ENCODE data around the gene WDR55.
A peak's percentile ranks its signal among the peaks of the same experiment; 100 is the strongest.
"Not testable (repeated sequence)": the region's sequence is repeated elsewhere in the genome, so short reads cannot be mapped to it uniquely, and the experiment has no call there.

Gene WDR55

GRCh38 chr5:140708787-140709186 lies 44.1 kb downstream of the WDR55 start:
- H3K4me3 ChIP-seq (ENCODE audit: insufficient read depth, low read depth, low read length); H3K4me1 ChIP-seq (ENCODE audit: control insufficient read depth, insufficient read depth, low read length); H3K27ac ChIP-seq (ENCODE audit: insufficient read depth, low read depth, low read length, poor library complexity, severe bottlenecking); H3K9me3 ChIP-seq (ENCODE audit: control insufficient read depth, low read length): not testable (repeated sequence)
- peaks cover 15% of the 10 kb centered on the region for H3K27me3 ChIP-seq (ENCODE audit: control insufficient read depth, insufficient read depth, low read length, poor library complexity, severe bottlenecking)
- WGBS, 2 experiments: 93 to 95% methylated on average over 9 of the region's 9 CpGs
- peaks cover 24% of the 10 kb centered on the region for H3K36me3 ChIP-seq (ENCODE audit: control insufficient read depth, insufficient read depth, low read length)

- Histone ChIP-seq H3K4me1 (ENCODE audit: control insufficient read depth, insufficient read depth, low read length) (no peaks in the 10 kb centered on the region), H3K4me3 (ENCODE audit: insufficient read depth, low read depth, low read length) (peak overlapping the region; percentile 34), H3K27ac (ENCODE audit: insufficient read depth, low read depth, low read length, poor library complexity, severe bottlenecking) (no peak overlapping the region), H3K9me3 (ENCODE audit: control insufficient read depth, low read length) (no peaks in the 10 kb centered on the region), H3K27me3 (ENCODE audit: control insufficient read depth, insufficient read depth, low read length, poor library complexity, severe bottlenecking) (peaks cover 15% of the 10 kb centered on the region), H3K36me3 (ENCODE audit: control insufficient read depth, insufficient read depth, low read length) (peaks cover 6% of the 10 kb centered on the region)
- WGBS, 2 experiments: 4% methylated on average over 26 of the region's 27 CpGs
Observed at GRCh38 chr5:140710899-140711552, 46.3 kb downstream of the WDR55 start.

GRCh38 chr5:140711794-140712193 lies 47.1 kb downstream of the WDR55 start:
- Histone ChIP-seq H3K4me3 (ENCODE audit: insufficient read depth, low read depth, low read length) (no peak overlapping the region), H3K27me3 (ENCODE audit: control insufficient read depth, insufficient read depth, low read length, poor library complexity, severe bottlenecking) (peaks cover 15% of the 10 kb centered on the region), H3K36me3 (ENCODE audit: control insufficient read depth, insufficient read depth, low read length) (no peaks in the 10 kb centered on the region), H3K9me3 (ENCODE audit: control insufficient read depth, low read length) (no peaks in the 10 kb centered on the region), H3K4me1 (ENCODE audit: control insufficient read depth, insufficient read depth, low read length) (no peaks in the 10 kb centered on the region), H3K27ac (ENCODE audit: insufficient read depth, low read depth, low read length, poor library complexity, severe bottlenecking) (no peak overlapping the region)
- WGBS, 2 experiments: 100% methylated on average over 1 of the region's 1 CpG; no CpG with 5 or more reads in 1 of the 2 experiments

DNA sequence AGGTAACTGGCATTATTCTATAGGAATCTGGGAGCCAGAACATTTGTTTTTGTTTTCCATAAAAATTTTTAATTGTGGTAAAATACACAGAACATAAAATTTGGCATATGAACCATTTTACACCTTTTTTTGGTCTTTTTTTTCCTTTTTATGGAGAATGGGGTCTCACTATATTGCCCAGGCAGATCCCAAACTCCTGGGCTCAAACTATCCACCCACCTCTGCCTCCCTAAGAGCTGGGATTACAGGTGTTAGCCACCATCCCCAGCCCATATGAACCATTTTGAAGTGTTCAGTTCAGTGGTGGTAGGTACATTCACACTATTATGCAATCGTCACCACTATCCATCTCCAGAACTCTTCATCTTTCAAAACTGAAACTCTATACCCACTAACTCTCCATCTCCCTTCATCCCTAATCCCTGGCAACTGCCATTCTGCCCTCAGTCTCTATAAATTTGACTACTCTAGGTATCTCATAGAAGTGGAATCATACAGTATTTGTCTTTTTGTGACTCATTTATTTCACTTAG lies 48.9 kb downstream of the WDR55 start:
- Histone ChIP-seq H3K36me3 (ENCODE audit: control insufficient read depth, insufficient read depth, low read length) (no peaks in the 10 kb centered on the region), H3K4me1 (ENCODE audit: control insufficient read depth, insufficient read depth, low read length) (no peaks in the 10 kb centered on the region), H3K27ac (ENCODE audit: insufficient read depth, low read depth, low read length, poor library complexity, severe bottlenecking) (no peak overlapping the region), H3K4me3 (ENCODE audit: insufficient read depth, low read depth, low read length) (no peak overlapping the region), H3K9me3 (ENCODE audit: control insufficient read depth, low read length) (no peaks in the 10 kb centered on the region), H3K27me3 (ENCODE audit: control insufficient read depth, insufficient read depth, low read length, poor library complexity, severe bottlenecking) (peaks cover 15% of the 10 kb centered on the region)
- 85 to 89% methylated on average over 1 of the region's 1 CpG for WGBS, 2 experiments

GRCh38 chr5:140716238-140716637 lies 51.5 kb downstream of the WDR55 start:
- not testable (repeated sequence) for H3K27me3 ChIP-seq (ENCODE audit: control insufficient read depth, insufficient read depth, low read length, poor library complexity, severe bottlenecking); H3K4me3 ChIP-seq (ENCODE audit: insufficient read depth, low read depth, low read length); H3K36me3 ChIP-seq (ENCODE audit: control insufficient read depth, insufficient read depth, low read length); H3K27ac ChIP-seq (ENCODE audit: insufficient read depth, low read depth, low read length, poor library complexity, severe bottlenecking); H3K4me1 ChIP-seq (ENCODE audit: control insufficient read depth, insufficient read depth, low read length); H3K9me3 ChIP-seq (ENCODE audit: control insufficient read depth, low read length)
- WGBS, 2 experiments: 87 to 88% methylated on average over 2 of the region's 2 CpGs

- 85 to 89% methylated on average over 7 of the region's 7 CpGs for WGBS, 2 experiments
- H3K4me3 ChIP-seq (ENCODE audit: insufficient read depth, low read depth, low read length): no peak overlapping the region
- no peaks in the 10 kb centered on the region for H3K36me3 ChIP-seq (ENCODE audit: control insufficient read depth, insufficient read depth, low read length)
- no peaks in the 10 kb centered on the region for H3K9me3 ChIP-seq (ENCODE audit: control insufficient read depth, low read length)
- no peaks in the 10 kb centered on the region for H3K4me1 ChIP-seq (ENCODE audit: control insufficient read depth, insufficient read depth, low read length)
- no peak overlapping the region for H3K27ac ChIP-seq (ENCODE audit: insufficient read depth, low read depth, low read length, poor library complexity, severe bottlenecking)
- no peaks in the 10 kb centered on the region for H3K27me3 ChIP-seq (ENCODE audit: control insufficient read depth, insufficient read depth, low read length, poor library complexity, severe bottlenecking)
Observed at GRCh38 chr5:140718266-140718592, 53.5 kb downstream of the WDR55 start.

DNA sequence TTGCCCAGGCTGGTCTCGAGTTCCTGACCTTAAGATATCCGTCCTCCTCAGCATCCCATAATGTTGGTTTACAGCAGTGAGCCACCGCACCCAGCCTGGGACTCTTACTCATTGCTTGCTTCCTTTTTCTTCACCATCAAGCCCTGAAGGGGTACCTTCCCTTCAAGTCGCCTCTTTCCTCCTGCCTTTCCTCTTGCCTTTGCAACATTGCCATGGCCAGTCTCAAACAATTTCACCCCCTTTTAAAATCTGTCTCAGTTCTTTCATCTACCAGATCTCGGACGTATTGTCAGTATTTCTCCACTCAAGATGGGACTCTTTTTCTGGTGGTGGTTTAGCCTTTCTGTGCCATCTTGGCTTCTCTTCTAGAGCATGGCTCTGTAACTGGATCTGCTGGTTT lies 56.0 kb downstream of the WDR55 start:
- H3K9me3 ChIP-seq (ENCODE audit: control insufficient read depth, low read length); H3K4me1 ChIP-seq (ENCODE audit: control insufficient read depth, insufficient read depth, low read length); H3K27ac ChIP-seq (ENCODE audit: insufficient read depth, low read depth, low read length, poor library complexity, severe bottlenecking); H3K36me3 ChIP-seq (ENCODE audit: control insufficient read depth, insufficient read depth, low read length); H3K27me3 ChIP-seq (ENCODE audit: control insufficient read depth, insufficient read depth, low read length, poor library complexity, severe bottlenecking); H3K4me3 ChIP-seq (ENCODE audit: insufficient read depth, low read depth, low read length): not testable (repeated sequence)
- WGBS, 2 experiments: 71 to 73% methylated on average over 6 of the region's 6 CpGs

- not testable (repeated sequence) for H3K27me3 ChIP-seq (ENCODE audit: control insufficient read depth, insufficient read depth, low read length, poor library complexity, severe bottlenecking); H3K27ac ChIP-seq (ENCODE audit: insufficient read depth, low read depth, low read length, poor library complexity, severe bottlenecking); H3K4me3 ChIP-seq (ENCODE audit: insufficient read depth, low read depth, low read length); H3K36me3 ChIP-seq (ENCODE audit: control insufficient read depth, insufficient read depth, low read length); H3K9me3 ChIP-seq (ENCODE audit: control insufficient read depth, low read length); H3K4me1 ChIP-seq (ENCODE audit: control insufficient read depth, insufficient read depth, low read length)
- WGBS, 2 experiments: 83 to 85% methylated on average over 5 of the region's 5 CpGs
Observed at GRCh38 chr5:140721395-140721794, 56.7 kb downstream of the WDR55 start.

Measured in ectodermal cell (in vitro differentiated cells).